GM19452 (cell line): ENCODE data around the gene RAD51B.

Experiments used
- ATAC-seq: cut with Tn5 transposase; IDR thresholded peaks from one replicate; pipeline ENCODE4 v1.9.1; 2021; ENCODE audit not compliant: unreplicated experiment

Gene RAD51B

GRCh38 chr14:68394118-68394763 is 574.7 kb downstream of the RAD51B start:
- no peak for ATAC-seq

GRCh38 chr14:68394764-68395143 is 575.2 kb downstream of the RAD51B start:
- ATAC-seq = no peak

GRCh38 chr14:68395604-68396003 is 576.0 kb downstream of the RAD51B start:
- no peak for ATAC-seq

- no peak for ATAC-seq
Observed at GRCh38 chr14:68396461-68396860, 576.9 kb downstream of the RAD51B start.

- ATAC-seq = no peak
Observed at GRCh38 chr14:68397371-68397811, 577.8 kb downstream of the RAD51B start.

- no peak for ATAC-seq
Observed at GRCh38 chr14:68397822-68398221, 578.2 kb downstream of the RAD51B start.

GRCh38 chr14:68398370-68398769 is 578.8 kb downstream of the RAD51B start:
- no peak for ATAC-seq

GRCh38 chr14:68399971-68400370 is 580.4 kb downstream of the RAD51B start:
- no peak for ATAC-seq

GRCh38 chr14:68401317-68401716 is 581.7 kb downstream of the RAD51B start:
- peak; percentile 10 for ATAC-seq

- ATAC-seq = peak; percentile 71
Observed at GRCh38 chr14:68401855-68402254, 582.3 kb downstream of the RAD51B start.

GRCh38 chr14:68402525-68403101 is 583.0 kb downstream of the RAD51B start:
- no peak for ATAC-seq

GRCh38 chr14:68403191-68404145 is 583.9 kb downstream of the RAD51B start:
- ATAC-seq = no peak

GRCh38 chr14:68404146-68404527 is 584.6 kb downstream of the RAD51B start:
- no peak for ATAC-seq

- ATAC-seq = no peak
Observed at GRCh38 chr14:68404652-68405183, 585.1 kb downstream of the RAD51B start.

GRCh38 chr14:68405961-68406360 is 586.4 kb downstream of the RAD51B start:
- no peak for ATAC-seq

- ATAC-seq = no peak
Observed at GRCh38 chr14:68407285-68407684, 587.7 kb downstream of the RAD51B start.

- no peak for ATAC-seq
Observed at GRCh38 chr14:68407825-68408224, 588.2 kb downstream of the RAD51B start.

GRCh38 chr14:68408680-68409079 is 589.1 kb downstream of the RAD51B start:
- ATAC-seq = no peak

- no peak for ATAC-seq
Observed at GRCh38 chr14:68409387-68409786, 589.8 kb downstream of the RAD51B start.

GRCh38 chr14:68412505-68413465 is 593.2 kb downstream of the RAD51B start:
- no peak for ATAC-seq
